Breast epithelium (tissue), 3 donors: ENCODE data around the gene JPH2.

ENCODE experiments used
- POLR2A ChIP-seq: fragments of 450-650 bp; IDR thresholded peaks from one replicate; pipeline ENCODE4 v1.6.1; 2016; ENCODE audit warnings: antibody characterized with exemption, mild to moderate bottlenecking, moderate library complexity
- POLR2AphosphoS5 ChIP-seq, 3 donors: sonication (generic); formaldehyde crosslinking; IDR thresholded peaks; one replicate each; pipeline ENCODE4 v1.6.1; 2017; ENCODE audit warnings: antibody characterized with exemption in 3 of 3
- TF ChIP-seq, protein P1 (sequence below), 3 donors: fragments of 450-650 bp; IDR thresholded peaks; one replicate each; pipeline ENCODE4 v1.5.1; 2016 to 2017; ENCODE audit warnings: antibody characterized with exemption in 3 of 3, mild to moderate bottlenecking in 3 of 3, moderate library complexity in 3 of 3

DNA sequence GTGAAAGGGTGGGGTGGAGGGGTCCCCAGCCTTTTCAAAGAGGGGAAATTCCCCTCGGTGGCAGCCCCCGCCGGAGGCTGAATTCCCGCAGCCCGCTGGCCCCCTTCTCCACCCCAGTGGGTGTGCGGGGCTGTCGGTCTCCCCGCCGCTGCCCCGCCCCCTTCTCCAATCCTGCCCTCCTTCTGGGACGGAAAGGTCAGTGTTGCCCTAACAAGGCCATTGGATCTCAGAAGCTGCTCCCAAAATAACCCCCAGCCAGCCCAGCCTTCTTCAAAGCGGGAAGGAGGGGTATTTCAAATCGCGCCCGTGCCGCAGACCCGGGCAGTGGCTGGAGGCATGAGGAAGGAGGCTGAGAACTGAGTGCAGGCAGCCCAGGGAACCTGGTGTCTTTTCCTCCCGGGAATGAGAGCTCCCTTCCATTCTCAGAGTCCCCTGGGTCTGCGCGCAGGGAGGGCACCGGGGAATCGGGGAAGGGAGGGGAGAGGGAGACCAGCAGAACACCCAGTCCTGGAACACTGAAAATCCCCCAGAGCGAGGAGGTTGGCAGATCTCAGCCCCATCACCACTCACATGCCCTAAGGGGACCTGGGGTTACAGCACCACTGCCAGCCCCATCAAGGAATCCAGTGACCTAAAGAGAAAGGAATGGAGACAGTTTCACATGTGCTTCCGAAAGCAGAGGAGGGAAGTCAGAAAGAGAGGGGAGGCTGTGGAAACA, at the start of gene JPH2:
- TF ChIP-seq, protein P1, sequence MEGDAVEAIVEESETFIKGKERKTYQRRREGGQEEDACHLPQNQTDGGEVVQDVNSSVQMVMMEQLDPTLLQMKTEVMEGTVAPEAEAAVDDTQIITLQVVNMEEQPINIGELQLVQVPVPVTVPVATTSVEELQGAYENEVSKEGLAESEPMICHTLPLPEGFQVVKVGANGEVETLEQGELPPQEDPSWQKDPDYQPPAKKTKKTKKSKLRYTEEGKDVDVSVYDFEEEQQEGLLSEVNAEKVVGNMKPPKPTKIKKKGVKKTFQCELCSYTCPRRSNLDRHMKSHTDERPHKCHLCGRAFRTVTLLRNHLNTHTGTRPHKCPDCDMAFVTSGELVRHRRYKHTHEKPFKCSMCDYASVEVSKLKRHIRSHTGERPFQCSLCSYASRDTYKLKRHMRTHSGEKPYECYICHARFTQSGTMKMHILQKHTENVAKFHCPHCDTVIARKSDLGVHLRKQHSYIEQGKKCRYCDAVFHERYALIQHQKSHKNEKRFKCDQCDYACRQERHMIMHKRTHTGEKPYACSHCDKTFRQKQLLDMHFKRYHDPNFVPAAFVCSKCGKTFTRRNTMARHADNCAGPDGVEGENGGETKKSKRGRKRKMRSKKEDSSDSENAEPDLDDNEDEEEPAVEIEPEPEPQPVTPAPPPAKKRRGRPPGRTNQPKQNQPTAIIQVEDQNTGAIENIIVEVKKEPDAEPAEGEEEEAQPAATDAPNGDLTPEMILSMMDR (IDR thresholded peaks at IDR 0.05), result peak in 1 of 3 donors; percentile 1
- TF ChIP-seq POLR2A (no peak), POLR2AphosphoS5 (IDR thresholded peaks at IDR 0.05) (peak in 2 of 3 donors; percentile 44 to 63)
